Liver (tissue), 9 donors: ENCODE results near the gene BANK1. TPM values are rescaled to one million over a fixed set of nuclear protein-coding genes. Genes with fewer than 3 reads are reported as not detected.

Experiments used
- DNase-seq: peaks from one replicate; pipeline ENCODE4 v3.0.0-alpha.2; 2017; ENCODE audit warnings: low spot score
- H3K27ac ChIP-seq, 2 donors: one replicate each; pipeline ENCODE4 v1.7.0; 2013; ENCODE audit warnings: inconsistent platforms in 2 of 2, low read length in 2 of 2, control low read depth in 1 of 2, low read depth in 1 of 2, mild to moderate bottlenecking in 1 of 2
- H3K27me3 ChIP-seq, 4 donors: one replicate each; pipeline versions ENCODE4 v1.6.1 to v1.7.0; 2013; ENCODE audit warnings: low read length in 3 of 4, inconsistent platforms in 1 of 4, mild to moderate bottlenecking in 1 of 4, moderate library complexity in 1 of 4; ENCODE audit not compliant: control insufficient read depth in 4 of 4, insufficient read depth in 4 of 4
- H3K36me3 ChIP-seq, 4 donors: one replicate each; pipeline versions ENCODE4 v1.6.1 to v1.7.0; 2013; ENCODE audit warnings: low read length in 3 of 4, mild to moderate bottlenecking in 3 of 4, low read depth in 1 of 4, moderate library complexity in 1 of 4; ENCODE audit not compliant: control insufficient read depth in 4 of 4, insufficient read depth in 3 of 4
- H3K4me1 ChIP-seq, 4 donors: one replicate each; pipeline versions ENCODE4 v1.6.1 to v1.7.0; 2013; ENCODE audit warnings: low read length in 3 of 4, mild to moderate bottlenecking in 3 of 4, moderate library complexity in 1 of 4; ENCODE audit not compliant: control insufficient read depth in 4 of 4, insufficient read depth in 4 of 4
- H3K4me3 ChIP-seq, 3 donors: one replicate each; pipeline versions ENCODE4 v1.6.1 to v1.7.0; 2013; ENCODE audit warnings: low read length in 3 of 3, control low read depth in 1 of 3, low read depth in 1 of 3, mild to moderate bottlenecking in 1 of 3
- H3K9ac ChIP-seq, 2 donors: one replicate each; pipeline ENCODE4 v1.7.0; 2013; ENCODE audit warnings: low read length in 2 of 2, mild to moderate bottlenecking in 2 of 2, moderate library complexity in 2 of 2, control low read depth in 1 of 2, low read depth in 1 of 2
- H3K9me3 ChIP-seq, 4 donors: one replicate each; pipeline versions ENCODE4 v1.6.1 to v1.7.0; 2013; ENCODE audit warnings: low read length in 3 of 4; ENCODE audit not compliant: control insufficient read depth in 4 of 4
- ATF3 ChIP-seq: IDR thresholded peaks from 2 replicates; pipeline ENCODE4 v1.6.1; 2016; ENCODE audit warnings: antibody characterized with exemption
- EGR1 ChIP-seq, 2 donors: IDR thresholded peaks; 2 replicates each; pipeline ENCODE4 v1.6.1; 2016 to 2018; ENCODE audit warnings: antibody characterized with exemption in 2 of 2, low read depth in 2 of 2
- FOXA1 ChIP-seq: IDR thresholded peaks from 2 replicates; pipeline ENCODE4 v1.6.1; 2016; ENCODE audit warnings: antibody characterized with exemption
- FOXA2 ChIP-seq: IDR thresholded peaks from 2 replicates; pipeline ENCODE4 v1.6.1; 2016; ENCODE audit warnings: antibody characterized with exemption
- GABPA ChIP-seq, 2 donors: IDR thresholded peaks in 1 of 2; conservative IDR thresholded peaks in 1 of 2; 2 replicates each; pipeline ENCODE4 v1.6.1; 2016; ENCODE audit warnings: antibody characterized with exemption in 2 of 2, mild to moderate bottlenecking in 1 of 2, moderate library complexity in 1 of 2
- HNF4G ChIP-seq: IDR thresholded peaks from 2 replicates; pipeline ENCODE4 v1.6.1; 2016; ENCODE audit warnings: antibody characterized with exemption
- JUND ChIP-seq, 2 donors: IDR thresholded peaks; 2 replicates each; pipeline ENCODE4 v1.6.1; 2016; ENCODE audit warnings: antibody characterized with exemption in 2 of 2
- NR2F2 ChIP-seq: IDR thresholded peaks from 2 replicates; pipeline ENCODE4 v1.6.1; 2016; ENCODE audit warnings: antibody characterized with exemption
- RAD21 ChIP-seq, 2 donors: IDR thresholded peaks; 2 replicates each; pipeline ENCODE4 v1.6.1; 2016; ENCODE audit warnings: antibody characterized with exemption in 2 of 2, mild to moderate bottlenecking in 2 of 2
- RXRA ChIP-seq, 2 donors: IDR thresholded peaks; 2 replicates each; pipeline ENCODE4 v1.6.1; 2017 to 2018; ENCODE audit warnings: antibody characterized with exemption in 2 of 2, mild to moderate bottlenecking in 1 of 2
- SP1 ChIP-seq: IDR thresholded peaks from 2 replicates; pipeline ENCODE4 v1.6.1; 2018; ENCODE audit warnings: antibody characterized with exemption, mild to moderate bottlenecking
- TAF1 ChIP-seq: conservative IDR thresholded peaks from 2 replicates; pipeline ENCODE4 v1.6.1; 2016; ENCODE audit warnings: antibody characterized with exemption, mild to moderate bottlenecking
- ZBTB33 ChIP-seq: IDR thresholded peaks from 2 replicates; pipeline ENCODE4 v1.6.1; 2016; ENCODE audit warnings: antibody characterized with exemption
- WGBS: extraction: QIAGEN DNeasy Blood & Tissue Kit; methylation state at CpG from one replicate; pipeline ENCODE4 v1.1.7; 2013; 5-methylcytosine and 5-hydroxymethylcytosine counted together
- polyA plus RNA-seq, 2 donors: library from polyadenylated mRNA; stranded (reverse) in 1 of 2; unstranded in 1 of 2; fragments of 200-250 nt in 1 of 2; fragments of >200 nt in 1 of 2; fragmentation: Nextera tagmentation in 1 of 2; extraction: Ambion mirVana in 1 of 2; gene quantifications; one replicate each; pipeline versions ENCODE4 v1.2.1 to v1.2.3, GENCODE V29; 2013 to 2015
- total RNA-seq, 2 donors: library from RNA; depleted of rRNA; stranded (reverse); fragments of >200 nt; gene quantifications; one replicate each; pipeline ENCODE4 v1.2.3, GENCODE V29; 2014
- TF ChIP-seq, protein P1 (sequence below): IDR thresholded peaks from 2 replicates; pipeline ENCODE4 v1.6.1; 2016; ENCODE audit warnings: antibody characterized with exemption, mild to moderate bottlenecking
- donor health status: healthy.
- donor health status: healthy.
- donor health status: healthy.
- donor health status: healthy.
- donor health status: healthy.

The BANK1 gene
- total and polyA plus RNA-seq, 4 donors = 0.06 to 1.7 (median 0.35) TPM

DNA sequence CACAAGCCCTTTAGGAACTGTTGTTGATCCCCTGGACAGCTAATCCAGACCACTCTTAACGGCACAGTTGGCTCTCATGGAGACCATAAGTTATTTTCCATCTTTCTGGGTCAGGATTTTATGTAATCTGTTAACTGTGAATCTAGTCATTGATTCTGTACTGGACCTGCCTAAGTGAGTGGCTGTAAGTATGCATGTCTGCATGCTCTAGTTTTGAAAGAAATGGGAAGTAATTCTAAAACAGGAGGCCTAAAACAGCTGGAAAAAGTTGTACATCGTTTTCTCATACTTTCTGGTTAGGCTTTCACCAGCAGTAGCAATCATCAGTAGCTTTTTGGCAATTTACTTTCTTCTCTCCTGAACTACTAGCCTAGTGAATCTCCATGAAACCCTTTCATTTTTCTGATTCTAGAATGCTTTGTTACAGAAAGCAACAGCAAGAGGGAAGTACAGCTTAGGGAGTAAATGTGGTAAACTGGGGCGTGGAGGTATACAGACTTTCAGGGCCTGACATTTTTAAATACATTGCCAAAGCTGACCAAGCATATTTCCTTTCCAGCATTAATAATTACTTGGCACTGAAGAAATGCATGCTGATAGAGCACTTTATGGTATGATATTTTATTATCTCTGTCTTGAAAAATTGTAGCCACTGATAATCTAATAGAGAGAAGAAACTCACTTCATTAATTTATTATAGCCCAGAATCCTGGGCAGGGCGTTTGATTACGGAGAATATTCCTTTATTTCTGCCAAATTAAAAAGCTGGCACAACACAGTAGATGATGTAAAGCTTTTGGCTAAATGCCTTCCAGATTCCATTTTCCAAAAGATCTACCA lies 202.7 kb downstream of the BANK1 start:
- Histone ChIP-seq H3K27me3 (no peaks in the 10 kb centered on the region), H3K9ac (no peak overlapping the region), H3K36me3 (no peaks in the 10 kb centered on the region), H3K9me3 (no peaks in the 10 kb centered on the region), H3K27ac (no peak overlapping the region), H3K4me3 (no peak overlapping the region), H3K4me1 (no peaks in the 10 kb centered on the region)
- WGBS = 67% methylated on average over 5 of the region's 5 CpGs
- TF ChIP-seq FOXA2 (no peak), TAF1 (no peak), JUND (IDR thresholded peaks at IDR 0.05) (no peak), FOXA1 (no peak), ZBTB33 (no peak), EGR1 (IDR thresholded peaks at IDR 0.05; ENCODE audit: low read depth in 2 of 2) (no peak), NR2F2 (no peak), HNF4G (no peak), RXRA (IDR thresholded peaks at IDR 0.05) (no peak)
- TF ChIP-seq, protein P1, sequence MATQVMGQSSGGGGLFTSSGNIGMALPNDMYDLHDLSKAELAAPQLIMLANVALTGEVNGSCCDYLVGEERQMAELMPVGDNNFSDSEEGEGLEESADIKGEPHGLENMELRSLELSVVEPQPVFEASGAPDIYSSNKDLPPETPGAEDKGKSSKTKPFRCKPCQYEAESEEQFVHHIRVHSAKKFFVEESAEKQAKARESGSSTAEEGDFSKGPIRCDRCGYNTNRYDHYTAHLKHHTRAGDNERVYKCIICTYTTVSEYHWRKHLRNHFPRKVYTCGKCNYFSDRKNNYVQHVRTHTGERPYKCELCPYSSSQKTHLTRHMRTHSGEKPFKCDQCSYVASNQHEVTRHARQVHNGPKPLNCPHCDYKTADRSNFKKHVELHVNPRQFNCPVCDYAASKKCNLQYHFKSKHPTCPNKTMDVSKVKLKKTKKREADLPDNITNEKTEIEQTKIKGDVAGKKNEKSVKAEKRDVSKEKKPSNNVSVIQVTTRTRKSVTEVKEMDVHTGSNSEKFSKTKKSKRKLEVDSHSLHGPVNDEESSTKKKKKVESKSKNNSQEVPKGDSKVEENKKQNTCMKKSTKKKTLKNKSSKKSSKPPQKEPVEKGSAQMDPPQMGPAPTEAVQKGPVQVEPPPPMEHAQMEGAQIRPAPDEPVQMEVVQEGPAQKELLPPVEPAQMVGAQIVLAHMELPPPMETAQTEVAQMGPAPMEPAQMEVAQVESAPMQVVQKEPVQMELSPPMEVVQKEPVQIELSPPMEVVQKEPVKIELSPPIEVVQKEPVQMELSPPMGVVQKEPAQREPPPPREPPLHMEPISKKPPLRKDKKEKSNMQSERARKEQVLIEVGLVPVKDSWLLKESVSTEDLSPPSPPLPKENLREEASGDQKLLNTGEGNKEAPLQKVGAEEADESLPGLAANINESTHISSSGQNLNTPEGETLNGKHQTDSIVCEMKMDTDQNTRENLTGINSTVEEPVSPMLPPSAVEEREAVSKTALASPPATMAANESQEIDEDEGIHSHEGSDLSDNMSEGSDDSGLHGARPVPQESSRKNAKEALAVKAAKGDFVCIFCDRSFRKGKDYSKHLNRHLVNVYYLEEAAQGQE = no peak
- no peak for DNase-seq

GRCh38 chr4:101993842-101994775 lies 203.6 kb downstream of the BANK1 start:
- 78% methylated on average over 4 of the region's 4 CpGs for WGBS
- H3K36me3 ChIP-seq = no peaks in the 10 kb centered on the region
- DNase-seq = no peak

More at GRCh38 chr4:101993842-101994775, 203.6 kb downstream of the BANK1 start:
- Histone ChIP-seq H3K9me3 (no peaks in the 10 kb centered on the region), H3K9ac (no peak overlapping the region), H3K27ac (no peak overlapping the region), H3K4me3 (no peak overlapping the region), H3K27me3 (no peaks in the 10 kb centered on the region), H3K4me1 (no peaks in the 10 kb centered on the region)
- TF ChIP-seq NR2F2 (no peak), JUND (IDR thresholded peaks at IDR 0.05) (no peak), TAF1 (no peak), GABPA (IDR thresholded peaks at IDR 0.05 in 1 of 2, conservative IDR thresholded peaks at IDR 0.05 in 1 of 2) (no peak), FOXA1 (no peak), SP1 (no peak), RAD21 (IDR thresholded peaks at IDR 0.05) (no peak), ATF3 (no peak)
